GM19397 (cell line): ENCODE measurements around the gene ETS1.
"Not testable (repeated sequence)": the region's sequence is repeated elsewhere in the genome, so short reads cannot be mapped to it uniquely, and the experiment has no call there.

ENCODE experiments used
- ATAC-seq: cut with Tn5 transposase; IDR thresholded peaks from one replicate; pipeline ENCODE4 v1.9.1; 2021; ENCODE audit warnings: mild to moderate bottlenecking, moderate library complexity; ENCODE audit not compliant: unreplicated experiment

ETS1 gene

DNA sequence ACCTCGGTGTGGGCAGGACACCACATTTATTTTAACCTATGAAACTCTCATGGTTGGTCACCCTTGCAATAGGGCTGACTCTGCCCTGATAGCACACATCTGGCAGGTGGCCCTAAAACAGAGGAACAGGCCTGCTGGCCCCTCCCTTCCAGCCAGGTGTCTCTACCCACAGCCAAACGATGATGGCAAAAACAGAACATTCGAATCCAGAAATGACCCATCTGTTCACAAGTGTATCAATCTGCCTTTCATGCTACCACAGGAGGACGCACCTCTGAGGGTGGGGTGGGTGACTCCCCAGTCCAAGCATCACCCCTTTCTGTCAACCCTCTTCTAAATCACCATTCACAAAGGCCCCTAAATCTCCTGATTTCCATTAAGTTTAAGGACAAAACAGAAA lies 118.1 kb downstream of the ETS1 start:
- ATAC-seq = peak; percentile 59

DNA sequence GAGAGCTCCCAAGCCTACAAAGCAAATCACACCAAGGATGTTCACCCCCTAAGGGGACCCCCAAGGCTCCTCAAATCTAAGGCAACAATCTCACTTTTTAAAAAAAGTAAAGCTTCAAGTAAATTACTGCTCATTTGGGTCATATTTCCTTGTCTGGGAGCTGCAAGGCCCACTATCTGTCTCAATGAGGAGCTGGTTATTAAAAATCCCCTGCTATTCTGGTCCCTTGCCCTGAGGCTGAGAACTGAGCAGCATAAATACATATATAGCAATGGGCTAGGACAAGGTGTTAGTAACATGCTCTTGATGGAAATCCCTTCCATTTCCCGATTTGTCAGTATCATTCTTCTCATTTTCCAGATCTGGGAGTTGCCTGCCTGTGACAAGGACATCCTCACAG lies 119.2 kb downstream of the ETS1 start:
- no peak for ATAC-seq

DNA sequence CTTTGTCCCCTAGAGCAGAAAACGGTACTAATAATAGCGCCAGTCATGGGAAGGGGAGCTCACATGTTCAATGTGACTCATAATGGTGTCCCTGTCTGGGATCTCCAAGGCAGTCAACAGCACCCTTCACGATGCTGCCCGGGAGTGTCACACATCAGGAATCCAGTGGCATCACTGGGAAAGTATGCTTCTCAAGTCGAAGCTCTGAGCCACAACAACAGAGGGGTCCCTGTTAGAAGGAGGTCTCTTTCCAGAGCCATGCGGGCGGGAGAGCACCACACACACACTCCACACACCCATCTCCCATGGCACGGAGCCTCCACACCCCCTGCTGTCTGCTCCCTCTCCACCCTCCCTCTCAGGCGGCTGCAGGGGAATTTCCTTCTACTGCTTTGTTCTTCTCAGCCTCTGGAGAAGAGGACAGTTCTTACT lies 119.7 kb downstream of the ETS1 start:
- ATAC-seq = no peak

DNA sequence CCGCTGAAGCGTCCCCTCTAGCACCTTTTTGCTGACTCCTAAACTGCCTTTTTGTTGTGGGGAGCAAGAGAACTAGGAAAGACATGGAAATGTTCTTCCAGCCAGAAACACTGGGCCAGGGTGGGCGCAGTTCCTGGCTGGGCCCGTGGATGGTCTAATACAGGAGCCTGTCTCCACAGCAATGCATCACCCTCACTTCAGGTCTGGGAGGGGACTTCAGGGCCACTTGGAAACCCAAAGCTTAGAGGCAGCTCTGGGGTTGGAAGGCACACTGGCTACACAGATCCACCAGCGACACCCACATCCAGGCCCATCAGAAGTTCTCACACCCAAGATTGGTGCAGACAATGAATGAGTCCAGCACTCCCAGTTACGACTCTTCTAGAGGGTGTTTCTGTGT lies 120.3 kb downstream of the ETS1 start:
- no peak for ATAC-seq

DNA sequence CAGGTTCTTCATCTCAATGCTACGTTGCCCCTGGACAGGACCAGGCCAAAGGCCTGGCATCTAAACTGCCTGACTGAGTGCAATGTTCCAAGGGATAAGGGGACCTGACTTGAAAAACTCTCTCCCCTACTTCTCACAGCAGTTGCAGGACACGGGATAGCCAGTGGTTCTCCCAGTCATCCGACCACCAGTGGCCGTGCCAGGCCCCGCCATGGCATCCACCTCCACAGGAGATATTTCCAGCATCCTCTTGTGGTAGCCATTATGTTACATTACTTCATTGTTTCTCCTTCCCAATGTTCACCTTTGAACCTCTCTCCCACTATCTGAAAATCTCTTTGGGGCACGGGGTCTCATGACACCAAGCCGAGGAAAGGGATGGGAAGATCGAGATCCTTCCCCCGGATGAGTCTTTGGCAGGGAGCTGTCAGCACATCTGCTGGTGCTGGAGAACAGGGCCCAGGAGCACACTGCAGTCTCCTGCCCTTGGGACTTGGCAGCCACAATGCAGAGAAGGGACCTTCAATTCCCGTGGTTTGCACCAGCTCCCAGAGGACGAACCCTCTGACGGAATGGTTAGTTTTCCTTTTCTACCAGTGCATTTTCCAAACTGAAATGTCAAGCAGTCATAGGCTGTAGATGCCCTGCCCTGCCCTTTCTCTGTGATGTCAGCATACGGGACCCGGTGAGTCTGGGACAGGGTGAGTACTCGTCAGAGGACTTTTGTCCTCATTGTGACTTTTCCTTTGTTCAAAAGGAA lies 121.2 kb downstream of the ETS1 start:
- no peak for ATAC-seq

DNA sequence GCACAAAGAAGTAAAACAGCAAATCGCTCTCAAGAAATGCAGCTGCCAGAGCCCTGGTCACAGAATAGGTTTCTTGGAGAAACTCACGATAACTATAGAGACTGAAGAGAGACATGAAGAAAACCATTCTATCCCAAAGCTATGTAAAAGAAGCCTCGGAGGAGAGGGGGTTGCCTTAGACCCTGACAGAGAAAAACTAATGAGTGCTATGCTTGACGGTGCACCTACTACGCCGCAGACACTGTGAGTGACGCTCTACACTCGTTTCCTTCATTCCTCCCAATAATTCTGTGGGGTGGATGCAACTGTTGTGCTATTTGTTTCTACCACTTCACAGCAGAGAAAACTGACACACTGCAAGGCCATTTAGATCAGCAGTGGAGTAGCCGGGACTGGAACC lies 121.8 kb downstream of the ETS1 start:
- ATAC-seq = no peak

DNA sequence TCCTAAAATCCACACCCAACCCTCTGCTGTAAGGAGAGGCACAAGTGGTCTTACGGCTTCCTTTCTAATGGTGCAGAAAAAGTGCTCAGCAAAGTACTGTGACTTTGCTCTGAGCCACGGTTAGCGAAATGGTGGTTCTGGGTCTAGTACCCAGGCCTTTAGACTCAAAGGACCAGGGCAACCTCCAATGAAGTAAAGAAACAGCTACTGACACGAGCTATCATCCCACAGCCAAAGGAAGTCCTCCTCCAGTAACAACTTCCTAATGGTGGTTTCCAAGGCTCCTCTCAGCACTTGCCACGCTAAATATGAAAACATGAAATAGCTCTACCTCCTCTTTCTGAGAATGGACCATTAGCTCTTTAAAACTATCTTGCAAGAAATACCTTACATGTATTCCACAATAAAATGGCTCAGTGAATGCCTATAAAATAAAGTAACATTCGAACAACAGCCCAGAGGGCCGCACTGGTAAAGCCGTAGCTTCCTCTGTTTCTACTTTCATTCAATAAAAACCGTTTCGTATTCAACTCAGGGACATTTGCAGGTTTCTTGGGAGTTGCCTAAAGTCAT lies 122.4 kb downstream of the ETS1 start:
- ATAC-seq = no peak

DNA sequence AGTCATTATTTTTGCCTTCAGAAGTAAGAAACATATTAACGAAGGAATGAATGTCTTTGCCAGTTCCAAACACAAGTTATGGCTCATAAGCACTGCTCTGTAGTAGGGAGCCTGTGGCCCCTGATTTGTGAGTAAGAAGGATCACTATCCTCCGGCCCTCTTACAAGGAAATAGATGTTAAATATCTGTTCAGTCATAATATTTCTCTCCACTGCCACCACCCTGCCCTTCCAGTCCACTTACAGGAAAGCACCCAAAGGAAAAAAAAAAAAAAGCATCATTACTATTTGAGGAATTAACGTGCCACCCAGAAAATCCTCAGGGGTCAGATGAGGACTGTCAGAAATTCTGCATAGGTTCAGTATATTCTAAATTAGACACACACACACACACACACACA lies 123.4 kb downstream of the ETS1 start:
- no peak for ATAC-seq

DNA sequence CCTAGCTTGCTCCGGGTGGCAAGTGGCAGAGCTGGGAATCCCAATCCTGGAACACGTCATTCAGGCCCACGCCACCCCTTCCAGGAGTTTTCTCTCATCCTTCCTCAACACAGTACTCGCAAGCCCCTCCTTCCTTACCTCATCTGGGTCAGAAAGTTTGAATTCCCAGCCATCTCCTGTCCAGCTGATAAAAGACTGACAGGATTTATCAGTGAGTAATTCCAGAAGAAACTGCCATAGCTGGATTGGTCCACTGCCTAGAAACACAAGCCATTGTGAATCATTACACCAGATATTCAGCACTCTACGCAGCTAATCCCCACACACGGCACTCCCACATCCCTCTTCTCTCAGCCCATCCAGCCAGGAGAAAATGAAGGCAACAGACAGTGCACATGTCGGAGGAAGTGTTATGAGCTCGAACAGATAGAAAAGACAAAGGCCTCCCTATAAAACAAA lies 124.0 kb downstream of the ETS1 start:
- ATAC-seq = no peak

DNA sequence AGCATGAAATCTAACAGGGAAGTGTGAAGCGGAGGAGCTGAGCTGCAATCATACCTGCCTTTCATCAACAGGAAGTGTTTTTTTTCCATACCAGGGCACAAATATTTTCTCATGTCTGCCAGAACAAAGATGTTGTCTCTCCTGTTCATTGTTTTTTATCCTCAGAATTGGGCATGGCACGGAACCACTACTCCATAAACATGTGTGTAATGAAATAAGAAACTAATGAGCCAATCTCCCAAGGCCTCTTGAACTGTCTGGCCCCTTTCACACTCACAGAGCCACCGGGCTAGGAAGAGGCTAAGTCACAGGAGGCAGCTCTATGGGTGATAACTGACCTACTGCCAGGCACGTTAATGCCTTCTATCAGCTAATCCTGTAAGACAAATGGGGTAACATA lies 124.4 kb downstream of the ETS1 start:
- ATAC-seq = no peak

DNA sequence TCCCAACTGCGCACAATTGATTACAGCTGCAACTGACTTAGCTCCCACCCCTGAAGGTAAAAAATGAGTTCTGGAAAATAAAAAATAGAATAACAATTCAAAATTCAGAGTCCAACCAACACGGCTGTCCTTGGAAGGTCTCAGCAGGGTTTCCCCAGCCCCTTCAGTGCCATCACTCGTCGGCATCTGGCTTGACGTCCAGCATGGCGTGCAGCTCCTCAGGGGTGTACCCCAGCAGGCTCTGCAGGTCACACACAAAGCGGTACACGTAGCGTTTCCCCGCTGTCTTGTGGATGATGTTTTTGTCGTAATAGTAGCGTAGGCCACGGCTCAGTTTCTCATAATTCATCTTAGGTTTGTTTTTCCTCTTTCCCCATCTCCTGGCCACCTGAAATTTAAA lies 125.2 kb downstream of the ETS1 start:
- no peak for ATAC-seq

DNA sequence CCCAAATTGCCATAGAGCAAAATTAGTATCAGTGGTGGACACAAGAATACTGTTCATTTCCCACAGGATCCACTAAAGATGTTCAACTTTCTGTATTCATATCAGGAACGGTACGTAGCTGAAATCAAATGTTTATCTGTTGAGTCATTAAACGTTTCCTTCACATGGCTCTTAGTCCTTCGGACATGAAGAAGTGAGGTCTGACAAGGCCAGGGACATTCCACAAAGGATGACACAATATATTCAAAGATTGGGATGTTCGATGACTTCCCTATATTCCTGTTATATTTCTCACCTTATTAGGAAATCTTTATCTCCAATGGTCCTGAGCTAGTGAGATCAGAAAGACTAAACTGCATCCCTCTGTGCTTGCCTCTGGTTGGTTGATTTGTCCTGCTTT lies 129.0 kb downstream of the ETS1 start:
- ATAC-seq = no peak

DNA sequence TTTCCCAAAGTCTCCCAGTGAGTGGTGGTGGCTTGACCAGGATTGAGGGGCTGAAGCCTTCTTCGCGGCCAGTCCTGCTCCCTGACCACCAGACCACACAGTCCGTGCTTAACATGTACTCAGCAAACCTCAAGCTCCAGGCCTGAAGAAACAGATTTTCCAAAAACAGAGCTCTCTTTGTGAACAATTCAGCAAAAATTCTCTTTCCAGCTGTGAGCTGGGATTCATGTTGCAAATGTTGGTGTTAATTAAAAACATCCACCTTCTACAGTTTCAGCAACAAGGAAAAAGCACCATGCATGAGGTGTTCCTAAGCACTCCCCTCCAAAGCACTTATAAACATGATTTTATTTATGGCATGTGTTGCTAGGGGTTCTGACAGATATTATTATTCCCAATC lies 129.5 kb downstream of the ETS1 start:
- no peak for ATAC-seq

DNA sequence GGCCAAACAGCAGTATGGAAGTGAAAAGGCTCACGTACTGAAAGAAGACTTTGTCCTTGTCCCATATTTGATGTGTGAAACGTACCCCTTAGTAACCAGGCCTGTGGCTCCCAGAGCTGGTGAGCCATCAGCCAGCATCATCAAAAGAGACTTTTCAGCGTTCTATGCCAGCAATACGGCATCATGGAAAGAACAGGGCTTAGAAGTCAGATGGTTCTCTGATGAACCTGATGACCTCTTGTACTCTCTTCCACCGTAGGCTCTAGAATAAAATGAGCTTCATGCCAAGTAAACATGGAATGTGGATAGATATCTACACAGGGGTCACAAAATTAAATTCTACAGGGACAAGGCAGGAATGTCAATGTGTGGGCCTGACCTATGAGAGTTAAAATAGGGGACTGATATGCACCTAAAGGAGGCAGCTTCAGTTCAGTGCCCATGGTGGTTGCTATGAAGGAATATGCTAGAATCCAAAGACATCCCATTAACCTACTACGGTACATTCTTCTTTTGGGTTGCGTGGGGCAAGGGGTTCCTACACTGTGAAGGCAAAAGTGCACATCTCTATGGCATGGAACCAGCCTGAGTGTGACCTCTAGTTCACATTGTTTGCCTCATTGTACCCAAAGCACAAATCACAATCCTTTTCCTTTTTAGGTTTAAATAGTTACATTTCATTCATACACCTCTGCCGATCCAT lies 130.6 kb downstream of the ETS1 start:
- no peak for ATAC-seq

DNA sequence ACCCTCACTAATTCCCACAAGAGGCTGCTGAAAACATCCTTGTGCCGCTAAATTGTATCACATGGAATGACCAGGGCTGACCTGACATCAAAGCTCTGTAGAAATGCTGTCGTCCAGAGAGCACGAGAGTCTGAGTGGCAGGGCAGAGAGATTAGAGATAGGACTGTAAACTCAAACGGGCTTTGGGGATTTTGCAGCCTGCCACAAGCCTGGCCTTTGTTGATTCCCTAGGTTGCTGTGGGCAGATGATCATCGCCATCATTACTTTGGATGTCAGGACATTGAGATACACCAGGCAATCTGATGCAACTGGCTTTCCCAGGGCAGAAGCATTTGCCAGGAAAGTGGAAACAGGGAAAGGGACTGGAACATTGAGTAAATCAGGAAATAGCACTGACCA lies 131.6 kb downstream of the ETS1 start:
- no peak for ATAC-seq

DNA sequence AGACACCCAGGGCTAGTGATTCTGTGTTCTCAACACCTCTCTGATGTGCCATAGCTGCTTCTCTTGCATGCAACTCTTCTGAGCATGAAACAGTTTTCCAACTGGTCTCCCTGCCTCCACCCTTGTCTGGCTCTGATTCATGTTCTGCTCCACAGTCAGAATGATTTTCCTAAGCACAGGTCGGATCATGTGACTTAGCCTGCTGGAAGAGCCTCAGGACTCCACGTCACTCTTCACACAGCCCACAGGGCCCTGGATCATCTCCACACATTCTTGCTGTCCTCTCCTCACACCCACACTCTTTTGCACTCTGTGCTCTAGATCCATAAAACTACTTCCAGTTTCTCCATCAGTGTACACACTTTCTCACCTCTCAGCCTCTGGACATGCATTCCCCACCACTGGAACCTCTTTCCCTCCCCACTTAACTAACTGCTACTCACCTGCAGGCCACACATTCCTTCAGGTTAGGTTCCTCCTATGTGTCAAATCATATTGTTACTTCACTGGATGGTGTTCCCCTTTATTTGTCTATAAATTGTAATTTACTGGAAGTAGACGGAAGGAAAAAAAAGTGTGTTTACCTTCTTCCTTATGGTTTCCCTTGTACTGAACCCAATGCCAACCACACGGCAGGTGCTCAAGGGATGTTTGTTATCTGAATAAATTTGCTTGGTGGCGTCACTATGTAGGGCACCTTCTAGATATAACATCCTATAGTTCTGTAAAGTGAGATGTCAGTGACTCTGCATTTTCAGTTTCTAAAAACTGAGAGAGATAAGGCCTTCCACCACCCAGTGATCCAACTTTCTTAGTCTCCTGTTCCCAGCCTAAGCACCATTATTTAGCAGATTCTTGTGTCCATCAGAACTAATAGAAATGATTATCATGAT lies 133.7 kb downstream of the ETS1 start:
- ATAC-seq = no peak

DNA sequence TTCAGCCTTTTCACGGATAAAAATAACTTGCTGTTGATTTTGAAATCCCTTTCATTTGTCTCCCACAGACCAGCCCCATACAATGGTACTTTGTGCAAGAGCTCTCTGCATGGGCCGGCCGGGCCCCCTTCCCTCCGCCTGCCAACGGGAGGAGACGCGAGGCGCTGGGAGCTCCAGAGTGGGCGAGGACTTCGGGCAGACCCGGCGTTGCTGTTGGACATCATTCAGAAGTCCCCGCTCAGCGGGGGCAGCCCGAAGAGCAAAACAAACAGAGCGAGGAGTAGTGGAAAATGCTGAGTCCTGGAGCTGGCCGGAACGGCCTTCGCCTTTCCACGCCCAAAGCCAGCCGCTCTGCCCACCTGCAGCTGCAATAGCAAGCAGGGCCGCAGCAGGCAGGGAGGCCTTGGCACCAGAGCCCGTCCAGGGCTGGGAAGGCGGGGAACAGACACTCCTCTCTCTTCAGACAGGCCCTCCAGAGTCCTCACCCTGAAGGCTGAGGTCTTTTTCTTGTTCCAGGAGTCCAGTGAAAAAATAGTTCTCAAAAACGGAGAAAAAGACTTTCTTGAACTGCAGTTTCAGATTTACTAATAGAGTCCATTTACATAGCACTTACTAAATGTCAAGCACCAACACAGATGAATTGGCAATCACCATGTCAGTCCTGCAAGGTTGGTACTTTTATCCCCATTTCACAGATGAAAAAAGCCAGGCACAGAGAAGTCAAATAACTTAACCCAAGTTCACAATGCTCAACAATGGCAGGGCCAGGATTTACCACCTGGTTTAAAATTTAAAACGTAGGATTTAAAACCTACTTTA lies 135.5 kb downstream of the ETS1 start:
- no peak for ATAC-seq

DNA sequence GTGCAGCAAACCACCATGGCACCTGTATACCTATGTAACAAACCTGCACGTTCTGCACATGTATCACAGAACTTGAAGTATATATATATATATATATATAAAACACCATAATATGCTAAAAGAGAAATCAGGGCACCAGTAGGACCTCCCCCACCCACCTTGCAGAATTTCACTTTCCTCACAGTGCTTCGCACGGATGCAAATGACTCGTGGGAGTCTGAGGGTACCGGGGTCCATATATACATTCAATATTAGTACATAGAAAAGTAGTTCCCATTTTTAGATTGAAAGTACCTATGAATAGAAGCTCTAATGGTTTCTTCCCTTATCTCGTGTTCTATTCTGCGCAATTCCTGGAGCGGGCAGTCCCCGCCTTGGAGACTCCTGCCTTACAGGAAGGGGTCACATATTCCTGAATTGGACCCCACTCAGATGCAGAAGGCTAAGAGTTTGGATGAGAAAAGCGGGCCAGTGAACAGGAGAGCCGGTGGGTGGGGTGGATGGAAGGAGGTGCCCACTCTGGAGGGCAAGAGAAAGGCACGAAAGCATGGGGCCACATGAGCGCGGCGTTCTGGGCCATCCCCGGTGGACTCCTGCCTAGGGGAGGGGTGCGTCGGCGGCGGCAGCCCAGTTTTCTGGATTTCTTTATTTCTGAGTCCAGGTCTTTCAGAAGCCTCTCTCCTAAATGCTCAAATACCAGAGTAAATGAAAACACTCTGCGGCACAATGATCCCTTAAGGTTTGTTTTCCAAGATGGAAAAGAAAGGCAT lies 136.3 kb downstream of the ETS1 start:
- no peak for ATAC-seq

DNA sequence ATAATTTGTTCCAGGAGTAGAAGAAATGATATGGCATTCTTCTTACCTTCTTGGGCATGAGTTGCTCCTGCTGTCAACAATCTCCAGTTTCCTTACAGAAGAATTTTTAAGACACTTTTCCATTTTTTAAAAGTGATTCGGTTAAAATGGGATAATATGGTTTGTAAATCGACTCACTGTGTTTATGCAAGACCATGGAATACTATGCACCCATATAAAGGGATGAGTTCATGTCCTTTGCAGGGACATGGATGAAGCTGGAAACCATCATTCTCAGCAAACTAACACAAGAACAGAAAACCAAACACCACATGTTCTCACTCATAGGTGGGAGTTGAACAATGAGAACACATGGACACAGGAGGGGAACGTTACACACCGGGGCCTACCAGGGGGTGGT lies 136.9 kb downstream of the ETS1 start:
- ATAC-seq = not testable (repeated sequence)
